Transverse colon (tissue), 3 donors: ENCODE results near the gene PRR20G.

Source experiments
- EP300 ChIP-seq: sonication (generic); formaldehyde crosslinking; IDR thresholded peaks from one replicate; pipeline ENCODE4 v1.6.1; 2017; ENCODE audit warnings: antibody characterized with exemption, low read depth
- POLR2A ChIP-seq: fragments of 450-650 bp; IDR thresholded peaks from one replicate; pipeline ENCODE4 v1.6.1; 2016; ENCODE audit warnings: antibody characterized with exemption, mild to moderate bottlenecking, moderate library complexity
- TF ChIP-seq, protein P1 (sequence below), 5 experiments: fragments of 200-600 bp in 3 of 5; fragments of 450-650 bp in 2 of 5; sonication (generic) in 3 of 5; IDR thresholded peaks; 1 replicate in 2 of 5; 2 replicates in 3 of 5; pipeline ENCODE4 v1.5.1; 2016 to 2017; ENCODE audit warnings: antibody characterized with exemption in 5 of 5, inconsistent platforms in 3 of 5, mild to moderate bottlenecking in 2 of 5, moderate library complexity in 1 of 5

DNA sequence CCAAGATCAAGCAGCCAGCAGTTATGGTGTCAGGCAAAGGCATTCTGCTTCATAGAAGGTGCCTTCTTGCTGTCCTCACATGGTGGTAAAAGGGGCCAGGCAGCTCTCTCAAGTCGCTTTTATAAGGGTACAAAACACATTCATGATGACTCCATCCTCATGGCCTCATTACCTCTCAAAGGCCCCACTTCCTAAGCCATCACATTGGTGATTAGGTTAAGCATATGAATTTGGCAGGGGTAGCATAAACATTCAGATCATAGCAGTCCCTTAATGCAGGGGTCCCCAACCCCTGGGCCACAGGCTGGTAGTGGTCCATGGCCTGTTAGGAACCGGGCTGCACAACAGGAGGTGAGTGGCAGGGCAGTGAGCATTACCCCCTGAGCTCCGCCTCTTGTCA is 52.1 kb downstream of the PRR20G start:
- TF ChIP-seq, protein P1, sequence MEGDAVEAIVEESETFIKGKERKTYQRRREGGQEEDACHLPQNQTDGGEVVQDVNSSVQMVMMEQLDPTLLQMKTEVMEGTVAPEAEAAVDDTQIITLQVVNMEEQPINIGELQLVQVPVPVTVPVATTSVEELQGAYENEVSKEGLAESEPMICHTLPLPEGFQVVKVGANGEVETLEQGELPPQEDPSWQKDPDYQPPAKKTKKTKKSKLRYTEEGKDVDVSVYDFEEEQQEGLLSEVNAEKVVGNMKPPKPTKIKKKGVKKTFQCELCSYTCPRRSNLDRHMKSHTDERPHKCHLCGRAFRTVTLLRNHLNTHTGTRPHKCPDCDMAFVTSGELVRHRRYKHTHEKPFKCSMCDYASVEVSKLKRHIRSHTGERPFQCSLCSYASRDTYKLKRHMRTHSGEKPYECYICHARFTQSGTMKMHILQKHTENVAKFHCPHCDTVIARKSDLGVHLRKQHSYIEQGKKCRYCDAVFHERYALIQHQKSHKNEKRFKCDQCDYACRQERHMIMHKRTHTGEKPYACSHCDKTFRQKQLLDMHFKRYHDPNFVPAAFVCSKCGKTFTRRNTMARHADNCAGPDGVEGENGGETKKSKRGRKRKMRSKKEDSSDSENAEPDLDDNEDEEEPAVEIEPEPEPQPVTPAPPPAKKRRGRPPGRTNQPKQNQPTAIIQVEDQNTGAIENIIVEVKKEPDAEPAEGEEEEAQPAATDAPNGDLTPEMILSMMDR (IDR thresholded peaks at IDR 0.05), result no peak
- no peak for TF ChIP-seq POLR2A
- TF ChIP-seq EP300, result no peak
